ENCODE measurements around the gene MYOC.
"Not testable (repeated sequence)": the region's sequence is repeated elsewhere in the genome, so short reads cannot be mapped to it uniquely, and the experiment has no call there.

The MYOC gene

GRCh38 chr1:171646249-171646560 is 6.3 kb downstream of the MYOC start:
- DNase-seq: no peak

- no peak for DNase-seq
Observed at GRCh38 chr1:171645553-171646248, 6.8 kb downstream of the MYOC start.

GRCh38 chr1:171644805-171645483 is 7.5 kb downstream of the MYOC start:
- DNase-seq: peak; percentile 81

GRCh38 chr1:171643156-171643555 is 9.3 kb downstream of the MYOC start:
- DNase-seq: no peak

GRCh38 chr1:171642197-171642596 is 10.3 kb downstream of the MYOC start:
- no peak for DNase-seq

- no peak for DNase-seq
Observed at GRCh38 chr1:171641076-171641864, 11.2 kb downstream of the MYOC start.

GRCh38 chr1:171640225-171640624 is 12.3 kb downstream of the MYOC start:
- DNase-seq: no peak

- DNase-seq: no peak
Observed at GRCh38 chr1:171637928-171638576, 14.4 kb downstream of the MYOC start.

- no peak for DNase-seq
Observed at GRCh38 chr1:171636141-171636540, 16.3 kb downstream of the MYOC start.

- no peak for DNase-seq
Observed at GRCh38 chr1:171635661-171636060, 16.8 kb downstream of the MYOC start.

GRCh38 chr1:171628225-171628624 is 24.3 kb downstream of the MYOC start:
- no peak for DNase-seq

GRCh38 chr1:171627020-171627419 is 25.5 kb downstream of the MYOC start:
- DNase-seq: no peak

GRCh38 chr1:171625225-171625624 is 27.3 kb downstream of the MYOC start:
- no peak for DNase-seq

- no peak for DNase-seq
Observed at GRCh38 chr1:171623651-171624331, 28.7 kb downstream of the MYOC start.

- DNase-seq: no peak
Observed at GRCh38 chr1:171622152-171622462, 30.4 kb downstream of the MYOC start, which contains the start of gene MYOCOS. Gene MYOCOS (plus strand): TSS chr1:171622243. CDS start chr1:171623884, 1,641 bp downstream.

- no peak for DNase-seq
Observed at GRCh38 chr1:171616586-171616985, 35.9 kb downstream of the MYOC start.

- not testable (repeated sequence) for DNase-seq
Observed at GRCh38 chr1:171615122-171615906, 37.2 kb downstream of the MYOC start.

GRCh38 chr1:171613282-171613681 is 39.2 kb downstream of the MYOC start:
- DNase-seq: no peak

GRCh38 chr1:171611306-171611705 is 41.2 kb downstream of the MYOC start:
- no peak for DNase-seq

GRCh38 chr1:171610385-171610784 is 42.1 kb downstream of the MYOC start:
- no peak for DNase-seq

- DNase-seq: no peak
Observed at GRCh38 chr1:171606402-171606941, 46.0 kb downstream of the MYOC start.

- DNase-seq: not testable (repeated sequence)
Observed at GRCh38 chr1:171603042-171603441, 49.4 kb downstream of the MYOC start.

Data from NCI-H1092 (cell line).